Bronchial epithelial cell (primary cell): ENCODE measurements around the gene KIAA0513. TPM values are rescaled to one million over a fixed set of nuclear protein-coding genes. Genes with fewer than 3 reads are reported as not detected.

Source experiments
- DNase-seq: peaks from one replicate; pipeline ENCODE4 v3.0.0-alpha.2; 2010; ENCODE audit warnings: low read depth
- FAIRE-seq: peaks from 2 replicates; lab custom pipeline; 2011; peaks lifted over from hg19 to GRCh38; lab: Jason Lieb, UNC
- H3K27me3 ChIP-seq: 2 replicates; pipeline ENCODE4 v1.5.1; 2011; ENCODE audit warnings: low read length; ENCODE audit not compliant: control insufficient read depth, insufficient read depth
- H3K36me3 ChIP-seq: 2 replicates; pipeline ENCODE4 v1.5.1; 2011; ENCODE audit warnings: low read length; ENCODE audit not compliant: control insufficient read depth, insufficient read depth
- H3K4me3 ChIP-seq: 2 replicates; pipeline ENCODE4 v1.5.1; 2011; ENCODE audit warnings: mild to moderate bottlenecking, low read depth, low read length, control low read depth
- CTCF ChIP-seq: IDR thresholded peaks from 2 replicates; pipeline ENCODE4 v1.5.1; 2011; ENCODE audit warnings: mild to moderate bottlenecking, moderate library complexity, low read length, control low read depth, inconsistent platforms; ENCODE audit not compliant: insufficient read depth, severe bottlenecking
- total RNA-seq: library from RNA; depleted of rRNA; stranded (reverse); fragments of >200 nt; gene quantifications from 2 replicates; pipeline ENCODE4 v1.2.1, GENCODE V29; 2014

Gene KIAA0513
- total RNA-seq, 1 donor from 2014 or later, result 7.1 TPM

GRCh38 chr16:85062323-85062722 lies 34.7 kb downstream of the KIAA0513 start:
- FAIRE-seq, result no peak
- no peak for TF ChIP-seq CTCF
- no peak for DNase-seq
- no peak overlapping the region for H3K4me3 ChIP-seq
- no peaks in the 10 kb centered on the region for H3K27me3 ChIP-seq
- H3K36me3 ChIP-seq, result peaks cover 4% of the 10 kb centered on the region

GRCh38 chr16:85062845-85063244 lies 35.2 kb downstream of the KIAA0513 start:
- no peak for TF ChIP-seq CTCF
- no peak for FAIRE-seq
- no peaks in the 10 kb centered on the region for H3K27me3 ChIP-seq
- DNase-seq, result no peak
- H3K36me3 ChIP-seq, result peaks cover 6% of the 10 kb centered on the region
- H3K4me3 ChIP-seq, result no peak overlapping the region

- no peak for TF ChIP-seq CTCF
- Histone ChIP-seq H3K36me3 (peaks cover 6% of the 10 kb centered on the region), H3K4me3 (no peak overlapping the region), H3K27me3 (no peaks in the 10 kb centered on the region)
- DNase-seq (no peak), FAIRE-seq (no peak)
These were observed 36.6 kb downstream of the KIAA0513 start for GRCh38 chr16:85064186-85064585.

GRCh38 chr16:85065099-85065498 lies 37.5 kb downstream of the KIAA0513 start:
- Histone ChIP-seq H3K4me3 (no peak overlapping the region), H3K36me3 (peaks cover 8% of the 10 kb centered on the region), H3K27me3 (no peaks in the 10 kb centered on the region)
- no peak for TF ChIP-seq CTCF
- no peak for DNase-seq
- FAIRE-seq, result no peak

GRCh38 chr16:85066346-85066885 lies 38.8 kb downstream of the KIAA0513 start:
- Histone ChIP-seq H3K36me3 (peaks cover 12% of the 10 kb centered on the region), H3K4me3 (no peak overlapping the region), H3K27me3 (no peaks in the 10 kb centered on the region)
- DNase-seq, result no peak
- no peak for TF ChIP-seq CTCF
- FAIRE-seq, result peak; percentile 64

- DNase-seq (no peak), FAIRE-seq (no peak)
- Histone ChIP-seq H3K4me3 (no peak overlapping the region), H3K36me3 (peaks cover 12% of the 10 kb centered on the region), H3K27me3 (no peaks in the 10 kb centered on the region)
- TF ChIP-seq CTCF, result no peak
These were observed 39.4 kb downstream of the KIAA0513 start for GRCh38 chr16:85067024-85067423.
